Large intestine (tissue), 3 donors: ENCODE measurements around the gene IGSF22. TPM values are rescaled to one million over a fixed set of nuclear protein-coding genes. Genes with fewer than 3 reads are reported as not detected.
"Not testable (repeated sequence)": the region's sequence is repeated elsewhere in the genome, so short reads cannot be mapped to it uniquely, and the experiment has no call there.

Experiments
- DNase-seq, 2 donors: peaks; one replicate each; pipeline versions ENCODE4 v3.0.0 to v3.0.0-alpha.2; 2013
- H3K27ac ChIP-seq: one replicate; pipeline ENCODE4 v1.5.1; 2013; ENCODE audit warnings: low read length
- H3K27me3 ChIP-seq: 2 replicates; pipeline ENCODE4 v1.6.1; 2013; ENCODE audit warnings: low read length; ENCODE audit not compliant: control insufficient read depth, insufficient read depth
- H3K36me3 ChIP-seq: 2 replicates; pipeline ENCODE4 v1.6.1; 2013; ENCODE audit warnings: low read length; ENCODE audit not compliant: control insufficient read depth, insufficient read depth
- H3K4me1 ChIP-seq: one replicate; pipeline ENCODE4 v1.6.1; 2013; ENCODE audit warnings: low read length; ENCODE audit not compliant: control insufficient read depth, insufficient read depth
- H3K4me3 ChIP-seq: one replicate; pipeline ENCODE4 v1.5.1; 2013; ENCODE audit warnings: low read length
- H3K9me3 ChIP-seq: one replicate; pipeline ENCODE4 v1.6.1; 2013; ENCODE audit warnings: mild to moderate bottlenecking, low read depth, low read length, moderate library complexity; ENCODE audit not compliant: control insufficient read depth
- WGBS: methylation state at CpG from one replicate; pipeline ENCODE4 v1.1.5; 2013; ENCODE audit warnings: low lambda C conversion rate; ENCODE audit not compliant: insufficient coverage; 5-methylcytosine and 5-hydroxymethylcytosine counted together
- polyA plus RNA-seq: library from polyadenylated mRNA; unstranded; fragments of 120-200 nt; gene quantifications from one replicate; pipeline ENCODE4 v1.2.1, GENCODE V29; 2013

Gene IGSF22
- polyA plus RNA-seq, 1 donor = 1.5 TPM

DNA sequence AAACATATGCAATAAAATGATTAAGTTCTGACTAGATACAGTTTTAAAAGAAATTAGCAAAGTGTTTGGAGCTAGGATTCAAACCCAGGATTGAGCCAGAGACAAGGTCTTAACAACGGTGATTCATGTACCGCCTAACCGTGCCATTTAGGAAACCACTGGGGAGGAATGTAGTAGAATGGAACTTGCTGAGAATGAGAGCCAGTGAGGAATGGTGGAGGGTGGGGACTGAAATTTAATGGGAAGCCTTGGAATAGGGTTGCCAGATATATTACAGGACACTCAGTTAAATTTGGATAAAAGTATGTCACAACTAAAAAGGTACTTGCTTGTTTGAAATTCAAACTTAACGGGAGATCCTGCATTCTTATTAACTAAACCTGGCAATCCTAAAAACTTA, 57.9 kb downstream of the IGSF22 start:
- Histone ChIP-seq H3K4me1 (no peaks in the 10 kb centered on the region), H3K27ac (no peak overlapping the region), H3K4me3 (no peak overlapping the region), H3K27me3 (no peaks in the 10 kb centered on the region), H3K9me3 (no peaks in the 10 kb centered on the region), H3K36me3 (no peaks in the 10 kb centered on the region)
- no CpG with 5 or more reads among the region's 4 CpGs for WGBS
- DNase-seq = no peak

DNA sequence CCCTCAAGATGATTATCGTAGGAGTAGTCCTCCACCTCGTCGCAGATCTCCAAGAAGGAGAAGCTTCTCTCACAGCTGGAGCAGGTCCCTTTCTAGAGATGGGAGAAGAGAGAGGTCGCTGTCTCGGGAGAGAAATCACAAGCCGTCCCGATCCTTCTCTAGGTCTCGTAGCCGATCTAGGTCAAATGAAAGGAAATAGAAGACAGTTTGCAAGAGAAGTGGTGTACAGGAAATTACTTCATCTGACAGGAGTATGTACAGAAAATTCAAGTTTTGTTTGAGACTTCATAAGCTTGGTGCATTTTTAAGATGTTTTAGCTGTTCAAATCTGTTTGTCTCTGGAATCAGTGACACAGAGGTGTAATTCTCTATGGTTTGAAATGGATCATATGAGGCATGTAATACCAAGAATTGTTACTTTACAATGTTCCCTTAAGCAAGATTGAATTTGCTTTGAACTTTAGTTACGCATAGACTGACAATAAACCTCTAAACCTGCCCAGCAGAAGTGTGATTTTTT, 60.6 kb downstream of the IGSF22 start:
- H3K4me3 ChIP-seq, H3K27ac ChIP-seq, H3K4me1 ChIP-seq, H3K27me3 ChIP-seq, H3K36me3 ChIP-seq, H3K9me3 ChIP-seq, DNase-seq: not testable (repeated sequence)
- WGBS = no CpG with 5 or more reads among the region's 10 CpGs

DNA sequence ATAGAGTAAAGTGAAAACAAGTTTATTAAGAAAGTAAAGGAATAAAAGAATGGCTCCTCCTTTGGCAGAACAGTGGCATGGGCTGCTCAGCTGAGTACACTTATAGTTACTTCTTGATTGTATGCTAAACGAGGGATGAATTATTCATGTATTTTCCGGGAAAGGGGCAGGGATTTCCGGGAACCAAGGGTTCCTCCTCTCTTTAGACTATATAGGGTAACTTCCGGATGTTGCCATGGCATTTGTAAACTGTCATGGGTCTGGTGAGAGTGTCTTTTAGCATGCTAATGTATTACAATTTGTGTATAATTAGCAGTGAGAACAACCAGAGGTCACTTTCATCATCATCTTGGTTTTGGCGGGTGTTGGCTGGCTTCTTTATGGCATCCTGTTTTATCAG, 68.3 kb downstream of the IGSF22 start:
- no CpG with 5 or more reads among the region's 5 CpGs for WGBS
- no peaks in the 10 kb centered on the region for H3K36me3 ChIP-seq
- no peaks in the 10 kb centered on the region for H3K4me1 ChIP-seq
- H3K27me3 ChIP-seq = no peaks in the 10 kb centered on the region
- H3K27ac ChIP-seq = no peak overlapping the region
- peaks cover 3% of the 10 kb centered on the region for H3K9me3 ChIP-seq
- no peak overlapping the region for H3K4me3 ChIP-seq
- no peak for DNase-seq

Other genes starting within 250 kb of the IGSF22 start
- 81.0 TPM for gene TSG101, start 199.2 kb downstream of the IGSF22 start, polyA plus RNA-seq
- gene UEVLD, start 137.5 kb downstream of the IGSF22 start, polyA plus RNA-seq = 19.5 TPM
- gene MISFA, start 126.4 kb downstream of the IGSF22 start, polyA plus RNA-seq = 4.3 TPM
- gene SPTY2D1, start 91.8 kb downstream of the IGSF22 start, polyA plus RNA-seq = 16.5 TPM
- gene TMEM86A, start 27.4 kb downstream of the IGSF22 start, polyA plus RNA-seq = 1.6 TPM
- 1.2 TPM for gene PTPN5, start 65.6 kb upstream of the IGSF22 start, polyA plus RNA-seq
- not detected for gene MRGPRX1, start 213.2 kb upstream of the IGSF22 start, polyA plus RNA-seq